ENCODE data around the gene FBXL20. TPM values are rescaled to one million over a fixed set of nuclear protein-coding genes. Genes with fewer than 3 reads are reported as not detected.
"Not testable (repeated sequence)": the region's sequence is repeated elsewhere in the genome, so short reads cannot be mapped to it uniquely, and the experiment has no call there.

Gene FBXL20
- polyA plus RNA-seq, 1 experiment: 3.9 TPM

- no peak for TF ChIP-seq CTCF (IDR thresholded peaks at IDR 0.05; ENCODE audit: insufficient read depth, low read depth, low read length)
- ChIA-PET POLR2A (no interaction called here), CTCF (no interaction called here)
- Histone ChIP-seq H3K27me3 (ENCODE audit: control insufficient read depth, insufficient read depth, low read length) (no peaks in the 10 kb centered on the region), H3K4me3 (ENCODE audit: low read depth, low read length) (no peak overlapping the region), H3K36me3 (ENCODE audit: control insufficient read depth, insufficient read depth, low read length) (no peaks in the 10 kb centered on the region)
- no peak for DNase-seq (ENCODE audit: low read depth)
Measured at GRCh38 chr17:39357488-39357887, 43.9 kb downstream of the FBXL20 start.

- H3K36me3 ChIP-seq (ENCODE audit: control insufficient read depth, insufficient read depth, low read length): no peaks in the 10 kb centered on the region
- CTCF ChIA-PET: interaction anchor here (0.7 to 1.6 kb wide), 3 partner anchors 10 to 82 kb away, joined by 3 to 4 read pairs (median 3); no protein-coding TSS in a partner anchor
- H3K27me3 ChIP-seq (ENCODE audit: control insufficient read depth, insufficient read depth, low read length): no peaks in the 10 kb centered on the region
- DNase-seq (ENCODE audit: low read depth): no peak
- TF ChIP-seq CTCF (IDR thresholded peaks at IDR 0.05; ENCODE audit: insufficient read depth, low read depth, low read length): no peak
- H3K4me3 ChIP-seq (ENCODE audit: low read depth, low read length): no peak overlapping the region
- POLR2A ChIA-PET: interaction anchor here (0.6 kb wide), 1 partner anchor 154 kb away, joined by 3 read pairs; no protein-coding TSS in a partner anchor
Measured at GRCh38 chr17:39352986-39353385, 48.4 kb downstream of the FBXL20 start.

- Histone ChIP-seq H3K36me3 (ENCODE audit: control insufficient read depth, insufficient read depth, low read length) (no peaks in the 10 kb centered on the region), H3K4me3 (ENCODE audit: low read depth, low read length) (no peak overlapping the region), H3K27me3 (ENCODE audit: control insufficient read depth, insufficient read depth, low read length) (no peaks in the 10 kb centered on the region)
- no peak for DNase-seq (ENCODE audit: low read depth)
- ChIA-PET POLR2A (interaction anchor here (0.6 kb wide), 1 partner anchor 154 kb away, joined by 3 read pairs; no protein-coding TSS in a partner anchor), CTCF (interaction anchor here (0.9 to 1.6 kb wide), 2 partner anchors 10 to 82 kb away, joined by 3 to 4 read pairs; no protein-coding TSS in a partner anchor)
- no peak for TF ChIP-seq CTCF (IDR thresholded peaks at IDR 0.05; ENCODE audit: insufficient read depth, low read depth, low read length)
Measured at GRCh38 chr17:39352511-39352910, 48.9 kb downstream of the FBXL20 start.

- DNase-seq (ENCODE audit: low read depth): no peak
- Histone ChIP-seq H3K36me3 (ENCODE audit: control insufficient read depth, insufficient read depth, low read length) (no peaks in the 10 kb centered on the region), H3K4me3 (ENCODE audit: low read depth, low read length) (no peak overlapping the region), H3K27me3 (ENCODE audit: control insufficient read depth, insufficient read depth, low read length) (no peaks in the 10 kb centered on the region)
- ChIA-PET POLR2A (no interaction called here), CTCF (no interaction called here)
- no peak for TF ChIP-seq CTCF (IDR thresholded peaks at IDR 0.05; ENCODE audit: insufficient read depth, low read depth, low read length)
Measured at GRCh38 chr17:39351508-39351907, 49.9 kb downstream of the FBXL20 start.

GRCh38 chr17:39349246-39349645, 52.2 kb downstream of the FBXL20 start:
- DNase-seq (ENCODE audit: low read depth): no peak
- Histone ChIP-seq H3K27me3 (ENCODE audit: control insufficient read depth, insufficient read depth, low read length) (no peaks in the 10 kb centered on the region), H3K36me3 (ENCODE audit: control insufficient read depth, insufficient read depth, low read length) (no peaks in the 10 kb centered on the region), H3K4me3 (ENCODE audit: low read depth, low read length) (no peak overlapping the region)
- ChIA-PET CTCF (no interaction called here), POLR2A (no interaction called here)
- TF ChIP-seq CTCF (IDR thresholded peaks at IDR 0.05; ENCODE audit: insufficient read depth, low read depth, low read length): no peak

- DNase-seq (ENCODE audit: low read depth); H3K36me3 ChIP-seq (ENCODE audit: control insufficient read depth, insufficient read depth, low read length); POLR2A ChIA-PET; H3K27me3 ChIP-seq (ENCODE audit: control insufficient read depth, insufficient read depth, low read length); H3K4me3 ChIP-seq (ENCODE audit: low read depth, low read length); CTCF ChIA-PET: not testable (repeated sequence)
Measured at GRCh38 chr17:39346863-39347262, 54.6 kb downstream of the FBXL20 start.
